Measurements from ENCODE around the gene ALDH1B1.
"Not testable (repeated sequence)": the region's sequence is repeated elsewhere in the genome, so short reads cannot be mapped to it uniquely, and the experiment has no call there.

Gene ALDH1B1

DNA sequence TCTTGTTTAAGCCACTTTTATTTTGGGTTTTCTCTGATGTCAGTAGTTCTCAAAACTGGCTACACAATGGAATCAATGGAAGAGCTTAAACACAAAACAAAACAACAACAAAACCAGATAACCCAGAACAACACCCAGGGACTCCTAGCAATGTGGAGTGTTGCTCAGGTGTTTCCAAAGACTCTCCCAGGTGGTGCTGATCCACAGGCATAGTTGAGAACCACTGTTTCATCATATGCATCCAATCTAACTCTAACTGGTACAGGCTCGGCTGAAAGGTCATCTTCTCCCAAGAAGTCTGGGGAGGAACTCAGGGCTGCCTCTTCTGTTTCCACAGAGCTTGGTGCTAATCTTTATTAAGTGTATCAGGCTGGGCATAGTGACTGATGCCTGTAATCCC, 5.4 kb upstream of the ALDH1B1 start:
- no peak for DNase-seq (ENCODE audit: low read depth)

GRCh38 chr9:38387751-38388150, 4.8 kb upstream of the ALDH1B1 start:
- DNase-seq (ENCODE audit: low read depth) = no peak

DNA sequence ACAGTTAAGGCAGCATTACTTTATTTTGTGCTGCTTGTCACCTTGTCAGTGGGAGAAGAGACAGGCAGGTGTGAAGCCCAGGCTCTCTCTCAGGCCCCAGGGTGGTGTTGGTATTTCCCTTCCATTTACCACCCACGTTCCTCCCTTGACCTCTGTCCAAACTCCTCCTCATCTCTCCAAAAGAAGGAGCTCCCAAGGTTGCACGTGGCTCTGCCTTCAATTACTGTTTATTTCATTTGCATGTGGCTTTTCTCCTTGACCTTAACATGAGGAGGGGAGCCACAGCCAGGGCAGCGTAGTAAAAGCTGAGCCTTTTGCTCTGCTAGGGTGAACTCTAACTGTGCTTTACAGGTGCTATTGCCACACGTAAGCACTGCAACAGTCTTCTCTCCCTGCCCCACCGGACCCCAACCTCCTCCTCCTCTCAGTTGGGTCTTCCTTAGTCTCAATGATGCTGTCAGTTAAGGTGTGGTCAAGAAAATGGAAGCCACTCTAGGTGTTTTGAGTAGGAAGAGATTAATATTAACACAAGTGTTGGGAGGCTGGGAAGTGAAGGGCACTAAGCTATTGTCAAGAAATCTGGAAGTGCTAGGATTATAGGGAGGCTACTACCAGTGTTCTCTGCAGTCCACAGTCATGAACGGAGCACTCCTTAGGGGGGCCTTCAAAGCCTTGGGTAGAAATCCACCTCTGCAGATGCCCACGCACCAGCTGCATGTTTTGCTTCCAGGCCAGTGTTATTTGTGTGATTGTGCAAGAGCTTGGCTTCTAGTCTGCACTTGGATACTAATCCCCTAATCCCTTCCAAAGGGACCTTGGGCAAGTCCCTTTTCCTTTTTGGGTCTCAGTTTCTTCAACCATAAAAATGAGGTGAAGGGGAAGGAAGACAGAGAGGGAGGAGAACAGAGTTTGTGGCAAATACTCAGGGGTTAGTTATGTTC, 3.9 kb upstream of the ALDH1B1 start:
- DNase-seq (ENCODE audit: low read depth) = peak; percentile 18

DNA sequence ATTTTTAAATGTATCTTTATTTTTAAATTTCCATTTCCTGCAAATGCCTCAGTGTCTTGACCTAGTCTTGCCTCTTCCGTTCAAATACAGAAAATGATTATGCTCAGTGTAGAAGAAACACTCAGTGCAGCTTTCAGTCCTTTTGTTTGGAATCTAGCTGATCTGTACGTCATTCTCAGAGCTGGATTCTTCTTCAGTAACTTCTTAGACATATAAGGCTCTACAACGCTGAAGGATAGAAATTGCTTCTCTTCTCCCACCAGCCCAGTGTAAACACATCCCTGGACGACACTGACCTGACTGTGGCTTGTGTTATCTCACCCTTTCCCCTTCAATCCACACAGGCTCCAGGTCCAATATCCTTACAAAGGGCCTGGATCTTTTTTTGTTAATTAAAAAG, 3.2 kb upstream of the ALDH1B1 start:
- DNase-seq (ENCODE audit: low read depth) = peak; percentile 6

DNA sequence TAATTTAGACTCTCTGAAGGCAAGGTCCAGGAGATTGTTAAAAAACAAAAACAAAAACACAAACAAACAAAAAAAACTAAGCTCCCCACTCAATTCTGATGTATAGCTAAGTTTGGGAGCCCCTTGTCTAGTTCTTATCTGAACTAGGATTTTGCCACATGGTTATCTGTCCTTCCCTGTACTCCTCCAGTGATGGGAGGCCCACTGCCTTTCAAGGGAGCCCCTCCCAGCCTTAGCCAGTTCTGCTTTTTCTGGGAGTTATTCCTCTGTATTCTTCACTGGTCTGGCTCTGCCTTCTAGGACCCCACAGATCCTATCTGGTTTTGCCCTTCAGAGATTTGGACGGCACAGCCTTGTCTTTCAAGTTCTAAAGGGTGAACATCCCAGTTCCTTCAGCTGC, 2.1 kb upstream of the ALDH1B1 start:
- DNase-seq (ENCODE audit: low read depth) = no peak

DNA sequence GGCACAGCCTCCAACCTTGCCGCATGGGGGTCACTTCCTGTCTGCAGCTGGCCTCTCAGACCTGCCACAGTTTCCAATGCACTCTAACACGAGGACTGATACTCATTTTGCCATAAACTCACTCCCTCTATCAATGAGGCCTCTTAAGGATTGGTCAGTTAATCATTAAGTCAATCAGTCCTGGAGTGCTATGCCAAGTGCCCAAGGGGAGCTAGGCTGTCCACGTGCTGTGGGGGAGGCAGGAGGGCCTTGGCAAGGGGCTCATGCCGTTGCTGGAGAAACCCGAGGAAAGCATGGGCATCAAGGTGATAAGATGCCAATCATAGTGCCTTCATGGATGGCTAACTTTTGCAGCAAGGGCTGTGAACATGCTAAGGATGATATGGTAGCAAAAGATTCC, 1.7 kb upstream of the ALDH1B1 start:
- no peak for DNase-seq (ENCODE audit: low read depth)

DNA sequence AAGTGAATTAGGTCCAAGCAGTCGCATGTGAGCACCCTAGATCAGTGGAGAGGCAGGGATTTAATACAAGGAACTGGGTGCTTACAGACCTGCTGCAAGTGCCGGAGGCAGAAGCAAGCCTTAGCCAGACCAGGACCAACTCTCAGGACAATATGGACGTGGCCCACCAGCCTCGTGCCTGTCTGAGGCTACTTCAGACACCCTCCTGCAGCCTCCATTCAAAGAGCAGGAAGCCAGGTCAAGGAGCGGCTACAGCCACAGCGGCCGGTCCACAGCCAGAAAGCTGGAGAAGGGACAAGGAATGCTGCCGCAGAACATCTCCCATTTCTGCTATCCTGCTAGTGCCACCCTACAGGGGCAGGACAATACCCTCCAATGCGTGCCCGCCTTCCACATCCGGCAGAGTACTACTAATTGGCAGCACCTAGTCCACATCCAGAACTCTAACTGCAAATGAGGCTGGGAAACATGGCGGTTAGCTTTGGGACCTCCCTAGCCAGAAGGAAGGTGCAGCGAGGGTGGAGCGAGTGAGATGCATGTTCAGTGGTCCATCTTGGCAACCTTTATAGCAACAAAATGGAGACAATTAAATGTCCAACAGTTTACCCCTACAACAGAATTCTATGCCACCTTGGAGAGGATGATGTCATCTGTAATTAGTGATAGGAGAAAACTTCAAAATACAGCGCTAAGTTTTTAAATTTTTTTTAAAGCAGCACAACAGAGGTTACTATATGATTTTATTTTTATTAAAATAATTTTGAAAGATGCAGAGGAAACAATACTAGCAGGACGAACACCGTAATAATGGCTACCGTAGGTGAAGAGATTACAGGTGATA, 1.0 kb upstream of the ALDH1B1 start:
- DNase-seq (ENCODE audit: low read depth) = no peak

DNA sequence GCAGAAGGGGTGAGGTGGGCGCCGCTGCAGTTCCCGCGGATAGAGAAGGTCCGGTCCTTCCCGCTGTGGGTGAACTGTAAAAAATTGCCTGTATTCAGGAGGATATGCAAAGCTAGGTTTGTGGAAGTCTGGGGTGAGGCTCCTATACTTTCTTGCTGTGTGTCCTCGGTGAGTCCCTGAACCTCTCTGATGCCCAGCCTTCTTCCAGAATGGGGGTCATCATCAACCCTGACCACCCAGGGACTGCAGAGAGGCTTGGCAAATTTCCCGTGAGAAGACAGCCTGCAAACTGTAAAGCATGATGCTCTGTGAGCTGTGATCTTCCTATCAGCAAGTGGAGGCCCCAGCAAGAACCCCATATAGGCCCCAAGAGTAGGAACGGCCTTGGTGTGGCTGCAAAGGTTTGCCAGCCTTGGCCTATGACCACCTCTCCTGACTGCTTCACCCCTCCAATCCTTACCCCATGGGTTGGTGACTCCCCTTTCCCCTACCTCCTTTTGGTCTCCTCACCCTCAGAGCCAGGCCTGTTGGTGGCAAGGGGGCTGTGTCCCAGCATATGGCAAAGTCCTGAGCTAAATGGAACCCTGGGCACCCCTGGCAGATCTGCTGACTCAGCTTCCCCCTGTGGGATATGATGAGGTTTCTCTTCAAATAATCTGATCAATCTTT, 760 bp downstream of the ALDH1B1 start:
- DNase-seq (ENCODE audit: low read depth) = no peak

GRCh38 chr9:38394416-38394815, 1.9 kb downstream of the ALDH1B1 start:
- no peak for DNase-seq (ENCODE audit: low read depth)

GRCh38 chr9:38395653-38396370, 3.3 kb downstream of the ALDH1B1 start:
- DNase-seq (ENCODE audit: low read depth) = no peak

DNA sequence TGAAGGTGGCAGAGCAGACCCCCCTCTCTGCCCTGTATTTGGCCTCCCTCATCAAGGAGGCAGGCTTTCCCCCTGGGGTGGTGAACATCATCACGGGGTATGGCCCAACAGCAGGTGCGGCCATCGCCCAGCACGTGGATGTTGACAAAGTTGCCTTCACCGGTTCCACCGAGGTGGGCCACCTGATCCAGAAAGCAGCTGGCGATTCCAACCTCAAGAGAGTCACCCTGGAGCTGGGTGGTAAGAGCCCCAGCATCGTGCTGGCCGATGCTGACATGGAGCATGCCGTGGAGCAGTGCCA, 3.8 kb downstream of the ALDH1B1 start:
- no peak for DNase-seq (ENCODE audit: low read depth)

DNA sequence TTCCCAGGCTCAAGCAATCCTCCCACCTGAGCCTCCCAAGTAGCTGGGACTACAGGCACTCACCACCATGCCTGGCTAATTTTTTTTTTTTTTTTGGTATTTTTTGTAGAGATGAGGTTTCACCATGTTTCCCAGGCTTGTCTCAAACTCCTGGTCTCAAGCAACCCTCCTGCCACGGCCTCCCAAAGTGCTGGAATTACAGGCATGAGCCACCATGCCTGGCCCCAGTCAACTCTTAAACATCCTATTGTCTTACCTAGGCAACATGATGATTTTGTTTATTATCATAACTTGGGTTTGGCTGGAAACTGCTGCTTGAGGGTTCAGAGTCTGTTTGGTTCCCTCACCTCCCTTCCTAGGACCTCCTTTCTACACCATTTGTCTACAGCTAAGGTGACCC, 6.7 kb downstream of the ALDH1B1 start:
- not testable (repeated sequence) for DNase-seq (ENCODE audit: low read depth)

DNA sequence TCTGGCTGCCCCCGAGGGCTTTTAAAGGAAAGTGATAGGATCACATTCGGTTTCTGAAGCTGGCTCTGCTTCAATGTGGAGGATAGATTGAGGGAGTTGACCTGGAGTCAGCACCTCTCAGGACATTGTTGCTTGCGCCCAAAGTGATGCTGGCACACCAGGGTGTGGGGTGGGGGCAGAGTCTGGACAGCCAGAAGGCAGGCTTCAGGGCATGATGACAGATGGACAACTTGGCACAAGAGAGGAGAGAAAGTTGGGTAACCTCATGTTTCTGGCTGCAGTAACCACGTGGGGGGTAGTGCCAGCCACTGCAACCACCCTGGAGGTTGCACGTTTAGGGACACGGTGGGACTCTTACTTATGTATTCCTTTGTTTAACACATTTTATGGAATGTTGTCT, 9.5 kb downstream of the ALDH1B1 start:
- no peak for DNase-seq (ENCODE audit: low read depth)

DNA sequence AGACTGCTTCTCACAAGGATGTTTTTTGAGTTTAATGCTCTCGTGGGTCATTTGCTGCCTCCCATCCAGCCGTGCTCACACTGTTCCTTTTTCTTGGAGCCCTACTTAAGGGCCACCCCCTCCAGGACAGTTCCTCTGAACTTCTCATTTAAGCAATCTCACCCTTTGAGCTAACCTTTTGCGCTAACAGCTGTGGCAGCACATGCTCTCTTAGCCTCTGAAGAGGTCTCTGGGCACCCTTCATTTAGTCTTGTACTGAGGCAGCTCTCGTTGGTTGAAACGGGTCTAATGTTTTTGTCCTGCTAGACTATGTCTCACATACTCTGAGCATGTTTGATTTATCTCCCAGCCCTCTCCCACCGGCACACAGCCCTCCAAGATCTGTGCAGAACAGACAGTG, 11.8 kb downstream of the ALDH1B1 start:
- no peak for DNase-seq (ENCODE audit: low read depth)

GRCh38 chr9:38405785-38406184, 13.3 kb downstream of the ALDH1B1 start:
- no peak for DNase-seq (ENCODE audit: low read depth)

- DNase-seq (ENCODE audit: low read depth) = no peak
These were observed 14.1 kb downstream of the ALDH1B1 start for GRCh38 chr9:38406476-38407186.

DNA sequence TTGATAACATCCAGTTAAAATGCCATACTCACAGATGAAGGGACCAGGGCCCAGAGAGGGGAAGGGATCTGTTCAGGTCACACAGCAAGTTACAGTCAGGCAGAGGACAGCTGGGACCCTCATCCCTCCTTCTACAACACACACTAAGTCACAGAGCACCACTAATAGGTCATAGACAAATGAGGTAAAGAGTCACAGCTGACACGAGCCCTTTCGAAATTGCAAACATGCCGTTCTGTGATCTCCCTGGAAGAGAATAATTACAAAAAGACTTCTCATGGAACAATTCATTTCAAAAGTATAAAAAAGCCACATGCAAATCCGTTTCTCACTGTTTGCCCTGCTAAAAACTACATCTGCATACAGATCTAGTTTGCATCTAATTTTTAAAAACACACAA, 16.2 kb downstream of the ALDH1B1 start:
- DNase-seq (ENCODE audit: low read depth) = no peak

DNA sequence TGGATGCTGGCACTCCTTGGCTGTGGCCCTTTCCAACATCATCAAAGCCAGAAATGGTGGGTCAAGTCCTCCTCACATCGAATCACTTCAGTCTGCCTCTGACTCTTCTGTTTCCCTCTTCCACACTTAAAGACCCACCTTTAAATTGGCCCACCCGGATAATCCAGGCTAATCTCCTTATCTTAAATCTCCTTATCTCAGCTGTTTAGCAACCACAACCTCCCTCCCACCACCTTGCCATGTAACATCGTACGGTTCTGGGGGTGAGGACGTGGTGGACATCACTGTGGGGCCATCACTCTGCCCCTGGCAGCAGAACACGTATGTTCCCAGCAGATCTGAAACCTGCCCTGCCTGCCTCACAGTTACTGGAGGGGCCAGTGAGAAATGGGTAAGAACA, 20.2 kb downstream of the ALDH1B1 start:
- no peak for DNase-seq (ENCODE audit: low read depth)

DNA sequence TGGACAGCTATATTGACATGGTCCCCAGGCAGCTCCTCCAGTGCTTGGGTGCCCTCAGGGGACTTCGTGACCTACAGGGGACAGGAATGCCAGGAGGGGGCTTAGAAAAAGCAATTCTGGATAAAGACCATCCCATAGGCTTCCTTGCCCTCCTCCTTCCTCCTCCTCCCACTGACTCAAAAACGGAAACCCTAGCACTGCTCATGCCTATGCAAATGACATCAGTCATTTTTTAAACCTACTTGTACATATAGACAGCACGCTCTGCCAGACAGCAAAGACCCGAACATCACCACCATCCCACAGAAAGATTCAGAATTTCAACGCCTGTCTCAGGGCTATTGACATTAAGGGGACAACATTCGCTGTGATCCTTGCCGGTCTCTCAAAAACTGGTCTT, 20.8 kb downstream of the ALDH1B1 start:
- DNase-seq (ENCODE audit: low read depth) = no peak

DNA sequence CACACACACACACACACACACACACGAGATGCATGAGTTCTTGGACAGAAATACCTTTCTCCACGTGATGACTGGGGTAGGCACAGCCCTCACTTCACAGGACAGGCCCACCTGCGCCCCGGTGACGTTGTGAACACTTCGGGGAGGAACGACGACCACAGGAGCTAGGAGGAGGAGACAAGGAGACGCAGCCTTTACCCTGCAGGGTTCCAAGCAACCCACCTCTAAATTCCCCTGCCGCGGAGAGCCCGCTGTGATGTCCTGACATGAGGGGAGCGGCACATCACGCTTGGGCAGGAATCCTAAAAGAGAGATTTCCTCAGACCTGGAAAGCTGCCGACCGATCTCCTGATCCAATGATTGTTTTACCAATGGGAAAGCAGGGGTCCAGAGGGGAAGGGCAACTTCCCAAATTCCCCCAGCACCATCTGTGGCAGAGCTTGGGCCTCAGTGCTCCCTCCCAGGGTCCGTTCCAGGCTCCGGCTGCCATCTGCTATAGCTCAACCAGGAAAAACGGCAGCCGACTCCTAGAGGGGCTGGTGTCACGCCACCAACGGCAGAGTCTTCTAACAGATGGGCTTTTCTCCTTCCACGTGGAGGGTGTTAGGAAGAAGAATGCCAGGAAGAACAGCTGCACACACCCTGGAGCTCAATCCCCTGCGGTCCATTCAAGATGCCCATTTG, 21.7 kb downstream of the ALDH1B1 start:
- DNase-seq (ENCODE audit: low read depth) = no peak

GRCh38 chr9:38415856-38416255, 23.4 kb downstream of the ALDH1B1 start:
- no peak for DNase-seq (ENCODE audit: low read depth)
